K562 (cell line): Measurements from ENCODE around the gene TP63. TPM values are rescaled to one million over a fixed set of nuclear protein-coding genes. Genes with fewer than 3 reads are reported as not detected.

Experiments
- ATAC-seq: fragments of 200-7000 bp; cut with Tn5 transposase; 3 replicates; pipeline ENCODE4 v1.9.1; 2020; ENCODE audit warnings: moderate library complexity
- BruUV-seq: library from RNA; stranded (reverse); fragments of 400-500 nt; replicated peaks from 2 replicates; lab custom pipeline; 2021; lab: Mats Ljungman, UMichigan
- CTCF ChIA-PET: fragments of 300-600 bp; formaldehyde crosslinking; extraction: SDS; loops from one replicate; lab custom pipeline; 2021; ENCODE audit warnings: low intra/inter-chr PET ratio; lab: Yijun Ruan, JAX
- POLR2A ChIA-PET: fragments of 300-600, 350-650 bp; sonication (Branson Sonifier 250); formaldehyde crosslinking; extraction: SDS; loops from one replicate; lab custom pipeline; 2021; ENCODE audit warnings: antibody characterized with exemption, inconsistent platforms; lab: Yijun Ruan, JAX
- DNase-seq, 4 experiments: peaks; one replicate each; pipeline versions ENCODE4 v3.0.0 to v3.0.0-alpha.2; 2011 to 2018; ENCODE audit warnings: low spot score in 3 of 4, mixed read lengths in 3 of 4; ENCODE audit errors: extremely low read depth in 1 of 4
- FAIRE-seq: peaks from 2 replicates; lab custom pipeline; 2011; peaks lifted over from hg19 to GRCh38; lab: Jason Lieb, UNC
- H2AFZ ChIP-seq: 2 replicates; pipeline ENCODE4 v1.6.0; 2011; ENCODE audit warnings: low read depth, low read length, control low read depth, inconsistent platforms
- H3K27ac ChIP-seq: fragments of 200-600 bp; 3 replicates; pipeline ENCODE4 v1.8.0; 2011; ENCODE audit warnings: low read depth, mild to moderate bottlenecking, control low read depth, inconsistent platforms, low read length, moderate library complexity, mixed read lengths; ENCODE audit errors: extremely low read depth
- H3K27me3 ChIP-seq, 2 experiments: fragments of 300-600 bp in 1 of 2; 2 replicates in 1 of 2; 3 replicates in 1 of 2; pipeline versions ENCODE4 v1.6.0 to v1.8.0; 2011; ENCODE audit warnings: inconsistent platforms in 2 of 2, low read length in 2 of 2, mild to moderate bottlenecking in 1 of 2, mixed read lengths in 1 of 2, moderate library complexity in 1 of 2; ENCODE audit not compliant: control insufficient read depth in 2 of 2, insufficient read depth in 2 of 2
- H3K36me3 ChIP-seq: fragments of 300-600 bp; 3 replicates; pipeline ENCODE4 v1.8.0; 2011; ENCODE audit warnings: mild to moderate bottlenecking, low read length, inconsistent platforms; ENCODE audit not compliant: control insufficient read depth, insufficient read depth
- H3K4me1 ChIP-seq, 2 experiments: fragments of 200-600 bp in 1 of 2; replicated peaks in 1 of 2; 2 replicates in 1 of 2; 3 replicates in 1 of 2; pipeline versions ENCODE4 v1.5.1 to v1.8.0; 2011; ENCODE audit warnings: inconsistent platforms in 2 of 2, low read length in 2 of 2, mild to moderate bottlenecking in 1 of 2, mixed read lengths in 1 of 2, moderate library complexity in 1 of 2; ENCODE audit not compliant: control insufficient read depth in 2 of 2, insufficient read depth in 2 of 2
- H3K4me2 ChIP-seq: 2 replicates; pipeline ENCODE4 v1.6.1; 2011; ENCODE audit warnings: low read length, control low read depth, inconsistent platforms, mixed read lengths; ENCODE audit not compliant: insufficient read depth
- H3K4me3 ChIP-seq: fragments of 200-600 bp; sonication (generic), shearing (Covaris generic); 2 replicates; pipeline ENCODE4 v1.5.1; 2016; ENCODE audit warnings: control low read depth, inconsistent platforms
- H3K79me2 ChIP-seq: fragments of 200-600 bp; 3 replicates; pipeline ENCODE4 v1.8.0; 2011; ENCODE audit warnings: low read length, inconsistent platforms; ENCODE audit not compliant: control insufficient read depth, insufficient read depth
- H3K9ac ChIP-seq, 2 experiments: 2 replicates each; pipeline versions ENCODE4 v1.6.0 to v1.6.1; 2011; ENCODE audit warnings: low read depth in 2 of 2, low read length in 2 of 2, control low read depth in 1 of 2, inconsistent platforms in 1 of 2, mild to moderate bottlenecking in 1 of 2, mixed read lengths in 1 of 2; ENCODE audit not compliant: insufficient read depth in 1 of 2
- H3K9me1 ChIP-seq: one replicate; pipeline ENCODE4 v1.6.0; 2011; ENCODE audit warnings: inconsistent platforms, mild to moderate bottlenecking, low read length, moderate library complexity; ENCODE audit not compliant: control insufficient read depth, insufficient read depth
- H3K9me3 ChIP-seq: replicated peaks from 2 replicates; pipeline ENCODE4 v1.5.1; 2011; ENCODE audit warnings: low read depth, low read length, inconsistent platforms; ENCODE audit not compliant: control insufficient read depth, insufficient read depth
- H4K20me1 ChIP-seq: replicated peaks from 2 replicates; pipeline ENCODE4 v1.6.1; 2011; ENCODE audit warnings: low read length, inconsistent platforms, mixed read lengths; ENCODE audit not compliant: control insufficient read depth, insufficient read depth
- CEBPZ ChIP-seq: fragments of 150-350 bp; IDR thresholded peaks from 2 replicates; pipeline ENCODE4 v1.6.1; 2014; ENCODE audit warnings: low read depth, mild to moderate bottlenecking, low read length, borderline replicate concordance
- CREB5 ChIP-seq: fragments of 250-450 bp; sonication (Bioruptor Pico); IDR thresholded peaks from 2 replicates; pipeline ENCODE4 v1.5.0; 2020; ENCODE audit warnings: mild to moderate bottlenecking
- ETS2 ChIP-seq: IDR thresholded peaks from 2 replicates; pipeline ENCODE4 v1.6.1; 2016; ENCODE audit warnings: borderline replicate concordance, missing genetic modification characterization, mild to moderate bottlenecking, moderate library complexity, missing compliant biosample characterization; ENCODE audit not compliant: poor library complexity, severe bottlenecking
- NFIX ChIP-seq: fragments of 250-450 bp; sonication (Bioruptor Pico); IDR thresholded peaks from 2 replicates; pipeline ENCODE4 v1.4.0; 2020; ENCODE audit warnings: low read depth, mild to moderate bottlenecking, moderate library complexity
- NKRF ChIP-seq: fragments of 450-650 bp; IDR thresholded peaks from 2 replicates; pipeline ENCODE4 v1.6.1; 2016; ENCODE audit warnings: borderline replicate concordance
- PHF21A ChIP-seq: fragments of 450-650 bp; IDR thresholded peaks from 2 replicates; pipeline ENCODE4 v1.6.1; 2017; ENCODE audit warnings: low read depth, borderline replicate concordance
- PREB ChIP-seq: sonication (generic); formaldehyde crosslinking; IDR thresholded peaks from 2 replicates; pipeline ENCODE4 v1.8.1; 2023; ENCODE audit warnings: mild to moderate bottlenecking, missing genetic modification reagents
- TEAD1 ChIP-seq, 2 experiments: fragments of 450-650 bp in 1 of 2; sonication (generic) in 1 of 2; formaldehyde crosslinking; IDR thresholded peaks; 2 replicates each; pipeline versions ENCODE4 v1.4.0 to v1.8.0; 2020 to 2022; ENCODE audit warnings: mild to moderate bottlenecking in 2 of 2, missing genetic modification reagents in 1 of 2
- TFAM ChIP-seq: fragments of 250-450 bp; sonication (Bioruptor Pico); conservative IDR thresholded peaks from 2 replicates; pipeline ENCODE4 v1.5.0; 2021; ENCODE audit warnings: mild to moderate bottlenecking, moderate library complexity
- TFAP4 ChIP-seq: sonication (generic); formaldehyde crosslinking; IDR thresholded peaks from 2 replicates; pipeline ENCODE4 v1.8.0; 2022; ENCODE audit warnings: missing genetic modification reagents, mild to moderate bottlenecking, moderate library complexity, borderline replicate concordance
- ZFP30 ChIP-seq: fragments of 250-450 bp; sonication (Bioruptor Pico); IDR thresholded peaks from 2 replicates; pipeline ENCODE4 v1.8.0; 2022; ENCODE audit warnings: moderate library complexity, mild to moderate bottlenecking, inconsistent platforms, borderline replicate concordance
- ZNF174 ChIP-seq: fragments of 250-450 bp; sonication (Bioruptor Pico); IDR thresholded peaks from 2 replicates; pipeline ENCODE4 v1.4.0; 2020; ENCODE audit warnings: mild to moderate bottlenecking
- ZNF263 ChIP-seq: sonication (generic); formaldehyde crosslinking; IDR thresholded peaks from 2 replicates; pipeline ENCODE4 v1.8.0; 2022; ENCODE audit warnings: mild to moderate bottlenecking, missing genetic modification reagents, borderline replicate concordance
- WGBS: fragments of 100-300 bp; shearing (Covaris generic); methylation state at CpG from one replicate; pipeline ENCODE4 v1.1.6; 2016; ENCODE audit warnings: low coverage, mixed read lengths; ENCODE audit not compliant: insufficient coverage; ENCODE audit errors: missing lambda C conversion rate; 5-methylcytosine and 5-hydroxymethylcytosine counted together
- in situ Hi-C: fragments of 300-500 bp; cut with MboI; formaldehyde crosslinking; loops from 4 replicates; pipeline ENCODE4 v1.15.0; 2018; ENCODE audit warnings: inconsistent platforms, mixed read lengths
- intact Hi-C: fragments of 100-400 bp; cut with micrococcal nuclease; formaldehyde crosslinking; loops from 2 replicates; pipeline ENCODE4 v1.14.2; 2022
- polyA plus RNA-seq, 8 experiments: library from polyadenylated mRNA; depleted of rRNA in 4 of 8; stranded (reverse) in 5 of 8; unstranded in 3 of 8; fragments of >200 nt; fragmentation: Nextera tagmentation in 2 of 8; fragmentation: Illumina TruSeq in 1 of 8; extraction: Ambion mirVana in 2 of 8; extraction: Trizol in 1 of 8; gene quantifications; 2 replicates each; pipeline versions ENCODE4 v1.2.1 to v1.2.3, GENCODE V29; 2011 to 2014; ENCODE audit warnings: inconsistent platforms in 1 of 8, missing spikeins in 1 of 8
- total RNA-seq, 7 experiments: library from RNA; depleted of rRNA in 6 of 7; stranded (reverse); fragments of >200 nt in 6 of 7; fragmentation: Illumina TruSeq in 2 of 7; extraction: Trizol in 2 of 7; gene quantifications; 2 replicates each; pipeline versions ENCODE4 v1.2.1 to v1.2.3, GENCODE V29; 2011 to 2021; ENCODE audit warnings: low replicate concordance in 1 of 7

Gene TP63
- total and polyA plus RNA-seq, 9 of the 15 experiments (the other 6 are each of a cell fraction or from before 2014, with no cell fraction given) = 0.32 to 1.4 (median 0.50) TPM

- no peaks in the 10 kb centered on the region for H3K4me1 ChIP-seq
- no peak overlapping the region for H3K9ac ChIP-seq
- 0% methylated on average over 1 of the region's 1 CpG for WGBS
- H3K9me3 ChIP-seq = no peaks in the 10 kb centered on the region
- DNase-seq = no peak
- no peak overlapping the region for H3K27ac ChIP-seq
- H2AFZ ChIP-seq = no peak overlapping the region
- no peak for FAIRE-seq
- H3K9me1 ChIP-seq = no peaks in the 10 kb centered on the region
- ChIA-PET CTCF (no interaction called here), POLR2A (no interaction called here)
- no peak overlapping the region for H3K4me2 ChIP-seq
- no TSS peak for BruUV-seq
- H3K27me3 ChIP-seq = no peaks in the 10 kb centered on the region
- H4K20me1 ChIP-seq = no peaks in the 10 kb centered on the region
- intact Hi-C loops (no loop called here), in situ Hi-C loops (no loop called here)
- ATAC-seq = no peak
- no peaks in the 10 kb centered on the region for H3K36me3 ChIP-seq
- H3K79me2 ChIP-seq = no peaks in the 10 kb centered on the region
- H3K4me3 ChIP-seq = no peak overlapping the region
- TF ChIP-seq ZNF263 (CRISPR knock-in tag) (no peak), ETS2 (tag) (no peak), NFIX (CRISPR knock-in tag) (no peak), TEAD1 (CRISPR knock-in tag; IDR thresholded peaks at IDR 0.05) (no peak), ZNF174 (CRISPR knock-in tag) (no peak), TFAM (CRISPR knock-in tag) (no peak), PREB (CRISPR knock-in tag) (no peak), PHF21A (no peak), CEBPZ (no peak), CREB5 (no peak), TFAP4 (CRISPR knock-in tag) (no peak), ZFP30 (CRISPR knock-in tag) (no peak), NKRF (no peak)
These were observed 68.7 kb downstream of the TP63 start for GRCh38 chr3:189699885-189700284.
